NCI-H1048 (cell line): Measurements from ENCODE around the gene ITGAD.

Experiments used
- DNase-seq: peaks from one replicate; lab custom pipeline; 2025; lab: John Stamatoyannopoulos, UW

Gene ITGAD

GRCh38 chr16:31475946-31476302 is 82.8 kb downstream of the ITGAD start:
- no peak for DNase-seq
